ENCODE results near the gene PPP2R5A.

PPP2R5A gene

DNA sequence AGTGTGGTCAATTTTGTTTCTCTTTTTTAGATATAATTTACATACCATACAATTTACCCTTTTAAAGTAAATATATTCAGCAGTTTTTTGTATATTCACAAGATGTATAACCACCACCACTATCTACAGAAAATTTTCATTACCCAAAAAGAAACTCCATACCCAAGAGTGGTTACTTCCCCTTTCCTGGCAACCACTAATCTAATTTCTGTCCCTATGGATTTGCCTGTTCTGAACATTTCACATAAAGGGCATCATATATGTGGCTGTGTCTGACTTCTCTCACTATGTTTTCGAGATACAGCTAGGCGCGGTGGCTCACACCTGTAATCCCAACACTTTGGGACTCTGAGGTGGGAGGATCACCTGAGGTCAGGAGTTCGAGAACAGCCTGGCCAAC, 115.8 kb downstream of the PPP2R5A start:
- Histone ChIP-seq H3K4me3 (ENCODE audit: low read depth in 1 of 2, low read length in 1 of 2) (no peak overlapping the region), H3K9me3 (peaks cover 2% of the 10 kb centered on the region), H3K27ac (no peak overlapping the region), H3K4me1 (ENCODE audit: control insufficient read depth in 1 of 2, insufficient read depth in 1 of 2, low read depth in 1 of 2, low read length in 1 of 2) (no peaks in the 10 kb centered on the region), H3K36me3 (no peaks in the 10 kb centered on the region), H3K27me3 (no peaks in the 10 kb centered on the region)
- TF ChIP-seq, protein P1, sequence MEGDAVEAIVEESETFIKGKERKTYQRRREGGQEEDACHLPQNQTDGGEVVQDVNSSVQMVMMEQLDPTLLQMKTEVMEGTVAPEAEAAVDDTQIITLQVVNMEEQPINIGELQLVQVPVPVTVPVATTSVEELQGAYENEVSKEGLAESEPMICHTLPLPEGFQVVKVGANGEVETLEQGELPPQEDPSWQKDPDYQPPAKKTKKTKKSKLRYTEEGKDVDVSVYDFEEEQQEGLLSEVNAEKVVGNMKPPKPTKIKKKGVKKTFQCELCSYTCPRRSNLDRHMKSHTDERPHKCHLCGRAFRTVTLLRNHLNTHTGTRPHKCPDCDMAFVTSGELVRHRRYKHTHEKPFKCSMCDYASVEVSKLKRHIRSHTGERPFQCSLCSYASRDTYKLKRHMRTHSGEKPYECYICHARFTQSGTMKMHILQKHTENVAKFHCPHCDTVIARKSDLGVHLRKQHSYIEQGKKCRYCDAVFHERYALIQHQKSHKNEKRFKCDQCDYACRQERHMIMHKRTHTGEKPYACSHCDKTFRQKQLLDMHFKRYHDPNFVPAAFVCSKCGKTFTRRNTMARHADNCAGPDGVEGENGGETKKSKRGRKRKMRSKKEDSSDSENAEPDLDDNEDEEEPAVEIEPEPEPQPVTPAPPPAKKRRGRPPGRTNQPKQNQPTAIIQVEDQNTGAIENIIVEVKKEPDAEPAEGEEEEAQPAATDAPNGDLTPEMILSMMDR (IDR thresholded peaks at IDR 0.05), result no peak

DNA sequence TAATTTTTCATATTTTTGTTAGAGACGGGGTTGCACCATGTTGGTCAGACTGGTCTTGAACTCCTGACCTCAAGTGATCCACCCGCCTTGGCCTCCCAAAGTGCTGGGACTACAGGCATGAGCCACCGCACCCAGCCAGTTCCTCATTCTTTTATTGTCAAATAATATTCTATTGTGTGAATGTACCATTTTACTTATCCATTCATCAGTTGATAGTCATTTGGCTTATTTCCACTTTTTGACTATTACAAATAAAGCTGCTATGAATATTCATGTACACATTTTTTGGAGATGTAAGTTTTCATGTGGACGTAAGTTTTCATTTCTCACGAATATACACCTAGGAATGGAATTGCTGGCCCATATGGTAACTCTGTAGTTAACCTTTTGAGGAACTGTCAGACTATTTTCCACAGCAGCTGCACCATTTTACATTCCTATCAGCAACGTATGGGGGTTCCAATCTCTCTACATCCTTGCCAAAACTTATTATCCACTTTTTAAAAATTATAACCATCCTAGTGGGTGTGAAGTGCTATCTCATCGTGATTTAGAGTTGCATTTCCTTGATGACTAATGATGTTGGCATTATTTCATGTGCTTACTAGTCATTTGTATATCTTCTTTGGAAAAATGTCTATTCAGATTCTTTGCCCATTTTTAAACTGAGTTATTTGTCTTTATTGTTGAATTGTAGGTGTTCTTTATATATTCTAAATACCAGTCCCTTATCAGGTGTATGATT, 116.8 kb downstream of the PPP2R5A start:
- no peaks in the 10 kb centered on the region for H3K9me3 ChIP-seq
- H3K4me3 ChIP-seq (ENCODE audit: low read depth in 1 of 2, low read length in 1 of 2), result no peak overlapping the region
- H3K27me3 ChIP-seq, result no peaks in the 10 kb centered on the region
- H3K4me1 ChIP-seq (ENCODE audit: control insufficient read depth in 1 of 2, insufficient read depth in 1 of 2, low read depth in 1 of 2, low read length in 1 of 2), result no peaks in the 10 kb centered on the region
- no peaks in the 10 kb centered on the region for H3K36me3 ChIP-seq
- TF ChIP-seq, protein P1 (IDR thresholded peaks at IDR 0.05), result no peak
- no peak overlapping the region for H3K27ac ChIP-seq

DNA sequence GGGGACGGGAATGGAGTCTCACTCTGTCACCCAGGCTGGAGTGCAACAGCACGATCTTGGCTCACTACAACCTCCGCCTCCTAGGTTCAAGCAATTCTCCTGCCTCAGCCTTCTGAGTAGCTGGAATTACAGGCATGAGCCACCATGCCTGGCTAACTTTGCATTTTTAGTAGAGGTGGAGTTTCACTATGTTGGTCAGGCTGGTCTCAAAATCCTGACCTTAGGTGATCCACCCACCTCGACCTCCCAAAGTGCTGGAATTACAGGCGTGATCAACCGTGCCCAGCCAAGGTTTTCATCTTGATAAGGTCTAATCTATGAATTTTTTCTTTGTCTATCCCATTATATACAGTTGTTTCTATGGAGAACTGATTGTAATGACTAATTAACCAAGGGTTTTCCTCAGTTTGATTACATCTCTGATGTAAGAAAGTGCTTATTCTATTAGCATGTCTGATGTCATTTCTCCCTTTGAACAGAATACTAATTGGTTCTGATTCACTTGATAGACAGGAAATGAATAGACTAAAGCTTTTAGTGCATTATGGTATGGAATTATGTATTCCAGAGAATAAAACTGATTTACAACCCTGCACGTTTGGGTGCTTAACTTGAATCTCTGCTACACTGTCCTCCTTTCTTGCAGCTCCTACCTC, 117.6 kb downstream of the PPP2R5A start:
- H3K36me3 ChIP-seq, result no peaks in the 10 kb centered on the region
- H3K9me3 ChIP-seq, result no peaks in the 10 kb centered on the region
- H3K4me1 ChIP-seq (ENCODE audit: control insufficient read depth in 1 of 2, insufficient read depth in 1 of 2, low read depth in 1 of 2, low read length in 1 of 2), result no peaks in the 10 kb centered on the region
- no peak overlapping the region for H3K4me3 ChIP-seq (ENCODE audit: low read depth in 1 of 2, low read length in 1 of 2)
- H3K27ac ChIP-seq, result no peak overlapping the region
- no peaks in the 10 kb centered on the region for H3K27me3 ChIP-seq
- TF ChIP-seq, protein P1 (IDR thresholded peaks at IDR 0.05), result no peak

DNA sequence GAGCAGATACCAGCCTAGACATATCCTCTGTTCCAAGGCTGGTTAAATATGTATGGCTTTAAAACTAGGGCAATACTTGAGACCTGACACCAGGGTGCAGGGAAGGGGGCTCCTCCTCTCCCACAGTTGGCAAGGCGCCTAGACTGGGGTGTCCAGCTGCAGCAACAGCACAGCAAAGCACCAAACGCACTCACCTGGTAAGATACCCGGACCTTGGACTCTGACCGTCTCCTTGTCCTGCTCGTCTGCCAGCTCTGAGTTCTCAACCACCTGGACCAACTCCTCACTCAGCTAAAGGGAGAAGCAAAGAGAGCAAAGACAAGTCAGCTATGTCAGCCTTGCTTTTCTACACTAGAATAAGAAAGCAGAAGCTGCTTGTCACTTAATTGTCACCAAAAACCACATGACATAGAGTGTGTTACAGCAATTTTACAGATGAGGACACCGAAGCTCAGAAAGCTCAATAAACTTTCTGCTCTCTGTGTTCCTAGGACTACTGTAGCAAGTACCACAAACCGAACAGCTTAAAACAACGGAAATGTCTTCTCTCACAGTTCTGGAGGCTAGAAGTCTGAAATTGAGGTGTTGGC, 125.1 kb downstream of the PPP2R5A start:
- no peaks in the 10 kb centered on the region for H3K9me3 ChIP-seq
- no peak overlapping the region for H3K4me3 ChIP-seq (ENCODE audit: low read depth in 1 of 2, low read length in 1 of 2)
- TF ChIP-seq, protein P1 (IDR thresholded peaks at IDR 0.05), result no peak
- H3K4me1 ChIP-seq (ENCODE audit: control insufficient read depth in 1 of 2, insufficient read depth in 1 of 2, low read depth in 1 of 2, low read length in 1 of 2), result peaks cover 8 to 11% of the 10 kb centered on the region in 2 experiments
- no peak overlapping the region for H3K27ac ChIP-seq
- H3K36me3 ChIP-seq, result no peaks in the 10 kb centered on the region
- peaks cover 9% of the 10 kb centered on the region for H3K27me3 ChIP-seq

Data from neutrophil (primary cell).